OCI-LY7 (cell line): ENCODE results near the gene PIK3AP1.

Experiments used
- CTCF ChIP-seq: fragments of 200-600 bp; sonication (generic); conservative IDR thresholded peaks from 2 replicates; pipeline ENCODE4 v1.5.1; 2014; ENCODE audit warnings: mild to moderate bottlenecking, antibody characterized with exemption, low read length, moderate library complexity, mixed read lengths
- EZH2phosphoT487 ChIP-seq: fragments of 200-600 bp; sonication (generic); IDR thresholded peaks from 2 replicates; pipeline ENCODE4 v1.6.1; 2018; ENCODE audit warnings: low read depth, borderline replicate concordance, mild to moderate bottlenecking, mixed run types, antibody characterized with exemption, low read length, moderate library complexity, mixed read lengths

GRCh38 chr10:96676272-96677112, 43.8 kb downstream of the PIK3AP1 start:
- no peak for TF ChIP-seq CTCF
- no peak for TF ChIP-seq EZH2phosphoT487
